Jurkat, Clone E6-1 (cell line): Measurements from ENCODE around the gene YPEL1.
A peak's percentile ranks its signal among the peaks of the same experiment; 100 is the strongest.
"Not testable (repeated sequence)": the region's sequence is repeated elsewhere in the genome, so short reads cannot be mapped to it uniquely, and the experiment has no call there.

Experiments used
- DNase-seq: peaks from one replicate; pipeline ENCODE4 v3.0.0-alpha.2; 2011; ENCODE audit warnings: low read depth, low spot score
- H3K4me3 ChIP-seq: 2 replicates; pipeline ENCODE4 v1.5.1; 2011; ENCODE audit warnings: mild to moderate bottlenecking, low read length, control low read depth, moderate library complexity

Gene YPEL1

GRCh38 chr22:21755851-21756284 is 20.3 kb upstream of the YPEL1 start:
- H3K4me3 ChIP-seq, result no peak overlapping the region
- no peak for DNase-seq

GRCh38 chr22:21754523-21754922 is 18.9 kb upstream of the YPEL1 start:
- DNase-seq, result no peak
- no peak overlapping the region for H3K4me3 ChIP-seq

GRCh38 chr22:21753374-21754111 is 17.9 kb upstream of the YPEL1 start:
- DNase-seq, result no peak
- H3K4me3 ChIP-seq, result no peak overlapping the region

GRCh38 chr22:21752276-21752675 is 16.7 kb upstream of the YPEL1 start:
- no peak for DNase-seq

GRCh38 chr22:21745948-21746347 is 10.4 kb upstream of the YPEL1 start:
- no peak overlapping the region for H3K4me3 ChIP-seq
- DNase-seq, result no peak

More at GRCh38 chr22:21752276-21752675, 16.7 kb upstream of the YPEL1 start:
- H3K4me3 ChIP-seq, result no peak overlapping the region

- not testable (repeated sequence) for DNase-seq, H3K4me3 ChIP-seq
Observed at GRCh38 chr22:21744917-21745316, 9.3 kb upstream of the YPEL1 start.

- DNase-seq, result no peak
- no peak overlapping the region for H3K4me3 ChIP-seq
Observed at GRCh38 chr22:21741790-21742189, 6.2 kb upstream of the YPEL1 start.

- no peak overlapping the region for H3K4me3 ChIP-seq
- DNase-seq, result no peak
Observed at GRCh38 chr22:21741059-21741458, 5.5 kb upstream of the YPEL1 start.

- no peak for DNase-seq
- H3K4me3 ChIP-seq, result no peak overlapping the region
Observed at GRCh38 chr22:21739828-21740377, 4.3 kb upstream of the YPEL1 start.

GRCh38 chr22:21738966-21739365 is 3.4 kb upstream of the YPEL1 start:
- DNase-seq, result no peak
- H3K4me3 ChIP-seq, result no peak overlapping the region

GRCh38 chr22:21738081-21738480 is 2.5 kb upstream of the YPEL1 start:
- H3K4me3 ChIP-seq, result no peak overlapping the region
- no peak for DNase-seq

- H3K4me3 ChIP-seq, result no peak overlapping the region
- DNase-seq, result no peak
Observed at GRCh38 chr22:21736948-21737347, 1.4 kb upstream of the YPEL1 start.

- H3K4me3 ChIP-seq, result no peak overlapping the region
- DNase-seq, result no peak
Observed at GRCh38 chr22:21736084-21736642, 569 bp upstream of the YPEL1 start.

GRCh38 chr22:21734540-21735199 is 924 bp downstream of the YPEL1 start:
- H3K4me3 ChIP-seq, result peak overlapping the region; percentile 89
- DNase-seq, result no peak

- no peak overlapping the region for H3K4me3 ChIP-seq
Observed at GRCh38 chr22:21731503-21731902, 4.1 kb downstream of the YPEL1 start.

GRCh38 chr22:21730535-21731308 is 4.9 kb downstream of the YPEL1 start:
- no peak overlapping the region for H3K4me3 ChIP-seq
- no peak for DNase-seq

More at GRCh38 chr22:21731503-21731902, 4.1 kb downstream of the YPEL1 start:
- no peak for DNase-seq

GRCh38 chr22:21729184-21729583 is 6.4 kb downstream of the YPEL1 start:
- H3K4me3 ChIP-seq, DNase-seq: not testable (repeated sequence)

- DNase-seq, result no peak
Observed at GRCh38 chr22:21728270-21728669, 7.3 kb downstream of the YPEL1 start.

GRCh38 chr22:21727768-21728167 is 7.8 kb downstream of the YPEL1 start:
- DNase-seq, result no peak
- no peak overlapping the region for H3K4me3 ChIP-seq

More at GRCh38 chr22:21728270-21728669, 7.3 kb downstream of the YPEL1 start:
- H3K4me3 ChIP-seq, result no peak overlapping the region
